ENCODE data around the gene USP17L29. TPM values are rescaled to one million over a fixed set of nuclear protein-coding genes. Genes with fewer than 3 reads are reported as not detected.
"Not testable (repeated sequence)": the region's sequence is repeated elsewhere in the genome, so short reads cannot be mapped to it uniquely, and the experiment has no call there.

Gene USP17L29
- not detected for polyA plus RNA-seq (ENCODE audit: insufficient read length in 12 of 12)
- long read RNA-seq, donor 1: 0 reads
- long read RNA-seq, donor 2: 0 reads
- long read RNA-seq, donor 3: 0 reads
- long read RNA-seq, donor 4: 0 reads
- long read RNA-seq, donor 5: 0 reads
- long read RNA-seq, donor 6: 0 reads
- long read RNA-seq, donor 7: 0 reads
- long read RNA-seq, donor 8: 0 reads
- long read RNA-seq, donor 9: 0 reads
- long read RNA-seq, donor 10: 0 reads
- long read RNA-seq, donor 11: 0 reads

- DNase-seq: not testable (repeated sequence)
These were observed at the start of gene USP17L29 for GRCh38 chr4:9353338-9353737. Gene USP17L29, plus strand, starts transcription at chr4:9353638. Its CDS starts 0 bp downstream, at chr4:9353638.

GRCh38 chr4:9324191-9324590 lies 29.2 kb upstream of the USP17L29 start:
- not testable (repeated sequence) for DNase-seq

GRCh38 chr4:9324865-9325264 lies 28.6 kb upstream of the USP17L29 start, which contains the start of gene USP17L24:
Gene USP17L24, plus strand, starts transcription at chr4:9325165. Its CDS starts 0 bp downstream, at chr4:9325165.
- not testable (repeated sequence) for DNase-seq

- DNase-seq: not testable (repeated sequence)
These were observed 23.8 kb upstream of the USP17L29 start, which contains the start of gene USP17L25 for GRCh38 chr4:9329611-9330010. Gene USP17L25, plus strand, starts transcription at chr4:9329911. Its CDS starts 0 bp downstream, at chr4:9329911.

- DNase-seq: not testable (repeated sequence)
These were observed 19.1 kb upstream of the USP17L29 start, which contains the start of gene USP17L26 for GRCh38 chr4:9334358-9334757. Gene USP17L26, plus strand, starts transcription at chr4:9334658. Its CDS starts 0 bp downstream, at chr4:9334658.

GRCh38 chr4:9339103-9339502 lies 14.3 kb upstream of the USP17L29 start, which contains the start of gene USP17L5:
Gene USP17L5, plus strand, starts transcription at chr4:9339403. Its CDS starts 0 bp downstream, at chr4:9339403.
- not testable (repeated sequence) for DNase-seq

- not testable (repeated sequence) for DNase-seq
These were observed 9.6 kb upstream of the USP17L29 start, which contains the start of gene USP17L27 for GRCh38 chr4:9343848-9344247. Gene USP17L27, plus strand, starts transcription at chr4:9344148. Its CDS starts 0 bp downstream, at chr4:9344148.

GRCh38 chr4:9348593-9348992 lies 4.8 kb upstream of the USP17L29 start, which contains the start of gene USP17L28:
Gene USP17L28, plus strand, starts transcription at chr4:9348893. Its CDS starts 0 bp downstream, at chr4:9348893.
- DNase-seq: not testable (repeated sequence)

GRCh38 chr4:9350866-9351265 lies 2.6 kb upstream of the USP17L29 start:
- DNase-seq: not testable (repeated sequence)

GRCh38 chr4:9362829-9363228 lies 9.4 kb downstream of the USP17L29 start, which contains the start of gene USP17L30:
Gene USP17L30, plus strand, starts transcription at chr4:9363129. Its CDS starts 0 bp downstream, at chr4:9363129.
- not testable (repeated sequence) for DNase-seq

- not testable (repeated sequence) for DNase-seq
These were observed 26.4 kb downstream of the USP17L29 start for GRCh38 chr4:9379881-9380280.

GRCh38 chr4:9381012-9381534 lies 27.6 kb downstream of the USP17L29 start:
- DNase-seq: peak; percentile 7

GRCh38 chr4:9384126-9384525 lies 30.7 kb downstream of the USP17L29 start:
- DNase-seq: no peak

- DNase-seq: not testable (repeated sequence)
These were observed 35.6 kb downstream of the USP17L29 start for GRCh38 chr4:9389001-9389400.

Other genes starting within 250 kb of the USP17L29 start
- gene FAM90A26, start 183.2 kb upstream of the USP17L29 start, polyA plus RNA-seq (ENCODE audit: insufficient read length in 12 of 12): under 1 TPM in 4 of 12 donors, not detected in 8; 0.07 to 0.11 (median 0.08) TPM
- gene USP17L10, start 143.0 kb upstream of the USP17L29 start, polyA plus RNA-seq (ENCODE audit: insufficient read length in 12 of 12): not detected
- not detected for gene USP17L11, start 138.2 kb upstream of the USP17L29 start, polyA plus RNA-seq (ENCODE audit: insufficient read length in 12 of 12)
- not detected for gene USP17L12, start 133.5 kb upstream of the USP17L29 start, polyA plus RNA-seq (ENCODE audit: insufficient read length in 12 of 12)
- not detected for gene USP17L13, start 128.7 kb upstream of the USP17L29 start, polyA plus RNA-seq (ENCODE audit: insufficient read length in 12 of 12)
- gene USP17L15, start 119.3 kb upstream of the USP17L29 start, polyA plus RNA-seq (ENCODE audit: insufficient read length in 12 of 12): not detected
- gene USP17L17, start 109.8 kb upstream of the USP17L29 start, polyA plus RNA-seq (ENCODE audit: insufficient read length in 12 of 12): not detected
- gene USP17L18, start 105.0 kb upstream of the USP17L29 start, polyA plus RNA-seq (ENCODE audit: insufficient read length in 12 of 12): not detected
- gene USP17L19, start 100.3 kb upstream of the USP17L29 start, polyA plus RNA-seq (ENCODE audit: insufficient read length in 12 of 12): not detected
- not detected for gene USP17L20, start 95.5 kb upstream of the USP17L29 start, polyA plus RNA-seq (ENCODE audit: insufficient read length in 12 of 12)
- gene USP17L21, start 90.8 kb upstream of the USP17L29 start, polyA plus RNA-seq (ENCODE audit: insufficient read length in 12 of 12): not detected
- gene USP17L22, start 86.0 kb upstream of the USP17L29 start, polyA plus RNA-seq (ENCODE audit: insufficient read length in 12 of 12): not detected
- gene USP17L24, start 28.5 kb upstream of the USP17L29 start, polyA plus RNA-seq (ENCODE audit: insufficient read length in 12 of 12): not detected
- not detected for gene USP17L25, start 23.7 kb upstream of the USP17L29 start, polyA plus RNA-seq (ENCODE audit: insufficient read length in 12 of 12)
- not detected for gene USP17L26, start 19.0 kb upstream of the USP17L29 start, polyA plus RNA-seq (ENCODE audit: insufficient read length in 12 of 12)
- gene USP17L5, start 14.2 kb upstream of the USP17L29 start, polyA plus RNA-seq (ENCODE audit: insufficient read length in 12 of 12): not detected
- gene USP17L27, start 9.5 kb upstream of the USP17L29 start, polyA plus RNA-seq (ENCODE audit: insufficient read length in 12 of 12): not detected
- gene USP17L28, start 4.7 kb upstream of the USP17L29 start, polyA plus RNA-seq (ENCODE audit: insufficient read length in 12 of 12): not detected
- not detected for gene USP17L30, start 9.5 kb downstream of the USP17L29 start, polyA plus RNA-seq (ENCODE audit: insufficient read length in 12 of 12)
- not detected for gene DEFB131A, start 90.8 kb downstream of the USP17L29 start, polyA plus RNA-seq (ENCODE audit: insufficient read length in 12 of 12)